OCI-LY1 (cell line): Measurements from ENCODE around the gene ABTB2.

Source experiments
- H2AFZ ChIP-seq: fragments of 200-600 bp; sonication (generic), shearing (Covaris generic); 2 replicates; pipeline ENCODE4 v1.6.0; 2014; ENCODE audit warnings: antibody characterized with exemption, mild to moderate bottlenecking, low read length
- H3F3A ChIP-seq: fragments of 200-600 bp; sonication (generic), shearing (Covaris generic); 2 replicates; pipeline ENCODE4 v1.6.0; 2014; ENCODE audit warnings: mild to moderate bottlenecking, antibody characterized with exemption, low read length, moderate library complexity; ENCODE audit not compliant: insufficient read depth
- H3K27ac ChIP-seq: fragments of 200-600 bp; sonication (generic); 2 replicates; pipeline ENCODE4 v1.5.1; 2014; ENCODE audit warnings: low read length, mixed run types, mild to moderate bottlenecking, low read depth; ENCODE audit not compliant: poor library complexity, severe bottlenecking
- H3K27me3 ChIP-seq: fragments of 200-600 bp; sonication (generic); 2 replicates; pipeline ENCODE4 v1.6.0; 2014; ENCODE audit warnings: antibody characterized with exemption, mild to moderate bottlenecking, low read length, moderate library complexity; ENCODE audit not compliant: insufficient read depth
- H3K36me3 ChIP-seq: fragments of 200-600 bp; sonication (generic); 2 replicates; pipeline ENCODE4 v1.6.1; 2014; ENCODE audit warnings: mild to moderate bottlenecking, antibody characterized with exemption, low read length, moderate library complexity, mixed read lengths; ENCODE audit not compliant: insufficient read depth
- H3K4me1 ChIP-seq: fragments of 200-600 bp; sonication (generic); 2 replicates; pipeline ENCODE4 v1.5.1; 2014; ENCODE audit warnings: mild to moderate bottlenecking, low read length, moderate library complexity; ENCODE audit not compliant: insufficient read depth, severe bottlenecking
- H3K4me2 ChIP-seq: fragments of 200-600 bp; sonication (generic), shearing (Covaris generic); 2 replicates; pipeline ENCODE4 v1.6.1; 2014; ENCODE audit warnings: low read length
- H3K4me3 ChIP-seq: fragments of 200-600 bp; sonication (generic); 2 replicates; pipeline ENCODE4 v1.5.1; 2014; ENCODE audit warnings: low read length, low read depth, mild to moderate bottlenecking, mixed read lengths; ENCODE audit not compliant: poor library complexity, severe bottlenecking
- H3K79me2 ChIP-seq: fragments of 200-600 bp; shearing (Covaris generic); 2 replicates; pipeline ENCODE4 v1.6.1; 2016; ENCODE audit warnings: mixed run types, low read length, mixed read lengths; ENCODE audit not compliant: insufficient read depth
- H3K9ac ChIP-seq: fragments of 200-600 bp; sonication (generic), shearing (Covaris generic); 2 replicates; pipeline ENCODE4 v1.6.1; 2014; ENCODE audit warnings: mild to moderate bottlenecking, low read length, mixed read lengths
- H3K9me2 ChIP-seq: fragments of 200-600 bp; sonication (generic), shearing (Covaris generic); 2 replicates; pipeline ENCODE4 v1.6.1; 2014; ENCODE audit warnings: low read depth, mild to moderate bottlenecking, low read length, mixed read lengths
- H3K9me3 ChIP-seq: fragments of 200-600 bp; shearing (Covaris generic); 2 replicates; pipeline ENCODE4 v1.6.1; 2014; ENCODE audit warnings: low read length, mixed read lengths
- H4K20me1 ChIP-seq: fragments of 200-600 bp; sonication (generic), shearing (Covaris generic); 2 replicates; pipeline ENCODE4 v1.6.0; 2016; ENCODE audit warnings: mild to moderate bottlenecking, low read length; ENCODE audit not compliant: insufficient read depth
- EZH2 ChIP-seq: fragments of 200-600 bp; sonication (generic), shearing (Covaris generic); IDR thresholded peaks from 2 replicates; pipeline ENCODE4 v1.8.0; 2017; ENCODE audit warnings: borderline replicate concordance, mixed run types, mild to moderate bottlenecking, antibody characterized with exemption, low read length, moderate library complexity, mixed read lengths
- TF ChIP-seq, protein P1 (sequence below): fragments of 200-600 bp; sonication (generic), shearing (Covaris generic); IDR thresholded peaks from 2 replicates; pipeline ENCODE4 v1.5.1; 2017; ENCODE audit warnings: mild to moderate bottlenecking, antibody characterized with exemption, low read length, moderate library complexity, mixed read lengths

Gene ABTB2

DNA sequence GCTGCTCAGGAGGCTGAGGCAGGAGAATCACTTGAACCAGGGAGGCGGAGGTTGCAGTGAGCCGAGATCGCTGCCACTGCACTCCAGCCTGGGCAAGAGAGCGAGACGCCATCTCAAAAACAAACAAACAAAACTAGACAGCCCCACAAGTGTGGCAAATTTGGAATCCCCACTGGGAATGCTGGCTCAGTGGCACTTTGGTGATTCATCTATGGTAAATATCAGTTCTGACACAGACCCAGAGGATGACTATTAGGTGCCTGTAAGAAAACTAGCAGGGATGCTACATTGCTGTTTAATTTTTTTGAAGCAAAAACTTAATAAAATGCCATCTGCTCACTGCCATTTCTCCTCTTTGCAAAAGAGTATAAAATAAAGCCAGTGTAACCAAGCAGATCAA, 144.4 kb downstream of the ABTB2 start:
- Histone ChIP-seq H3F3A (no peaks in the 10 kb centered on the region), H3K9ac (no peak overlapping the region), H3K4me3 (no peak overlapping the region), H3K27ac (no peak overlapping the region), H3K36me3 (no peaks in the 10 kb centered on the region), H4K20me1 (no peaks in the 10 kb centered on the region), H3K4me1 (no peaks in the 10 kb centered on the region), H3K9me3 (no peaks in the 10 kb centered on the region), H2AFZ (no peak overlapping the region), H3K27me3 (no peaks in the 10 kb centered on the region), H3K4me2 (no peak overlapping the region), H3K9me2 (no peaks in the 10 kb centered on the region), H3K79me2 (no peaks in the 10 kb centered on the region)
- no peak for TF ChIP-seq EZH2
- TF ChIP-seq, protein P1, sequence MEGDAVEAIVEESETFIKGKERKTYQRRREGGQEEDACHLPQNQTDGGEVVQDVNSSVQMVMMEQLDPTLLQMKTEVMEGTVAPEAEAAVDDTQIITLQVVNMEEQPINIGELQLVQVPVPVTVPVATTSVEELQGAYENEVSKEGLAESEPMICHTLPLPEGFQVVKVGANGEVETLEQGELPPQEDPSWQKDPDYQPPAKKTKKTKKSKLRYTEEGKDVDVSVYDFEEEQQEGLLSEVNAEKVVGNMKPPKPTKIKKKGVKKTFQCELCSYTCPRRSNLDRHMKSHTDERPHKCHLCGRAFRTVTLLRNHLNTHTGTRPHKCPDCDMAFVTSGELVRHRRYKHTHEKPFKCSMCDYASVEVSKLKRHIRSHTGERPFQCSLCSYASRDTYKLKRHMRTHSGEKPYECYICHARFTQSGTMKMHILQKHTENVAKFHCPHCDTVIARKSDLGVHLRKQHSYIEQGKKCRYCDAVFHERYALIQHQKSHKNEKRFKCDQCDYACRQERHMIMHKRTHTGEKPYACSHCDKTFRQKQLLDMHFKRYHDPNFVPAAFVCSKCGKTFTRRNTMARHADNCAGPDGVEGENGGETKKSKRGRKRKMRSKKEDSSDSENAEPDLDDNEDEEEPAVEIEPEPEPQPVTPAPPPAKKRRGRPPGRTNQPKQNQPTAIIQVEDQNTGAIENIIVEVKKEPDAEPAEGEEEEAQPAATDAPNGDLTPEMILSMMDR = no peak

DNA sequence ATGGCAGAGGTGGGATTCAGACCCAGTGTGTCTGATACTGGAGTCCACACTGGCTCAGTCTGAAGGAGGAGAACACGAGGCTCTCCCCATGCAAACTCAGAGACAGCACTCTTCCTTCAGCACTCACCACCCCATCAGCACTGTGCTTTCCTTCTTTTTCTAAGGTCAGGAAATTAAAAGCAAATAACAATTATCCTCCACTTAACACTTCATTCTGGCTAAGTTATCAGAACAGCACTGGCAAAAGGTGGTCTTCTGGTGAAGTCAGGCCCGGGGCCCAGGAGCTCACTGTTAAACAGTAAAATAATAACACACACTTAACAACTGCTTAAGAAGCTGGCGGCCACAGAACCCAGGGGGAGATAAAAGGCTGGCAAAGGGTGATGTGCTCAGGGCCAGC, 145.2 kb downstream of the ABTB2 start:
- H3K4me2 ChIP-seq = no peak overlapping the region
- H3K9ac ChIP-seq = no peak overlapping the region
- H3K79me2 ChIP-seq = no peaks in the 10 kb centered on the region
- no peaks in the 10 kb centered on the region for H3K4me1 ChIP-seq
- no peaks in the 10 kb centered on the region for H3K9me2 ChIP-seq
- no peaks in the 10 kb centered on the region for H3K27me3 ChIP-seq
- no peak overlapping the region for H3K27ac ChIP-seq
- no peaks in the 10 kb centered on the region for H3K36me3 ChIP-seq
- no peak overlapping the region for H3K4me3 ChIP-seq
- no peaks in the 10 kb centered on the region for H3F3A ChIP-seq
- H4K20me1 ChIP-seq = no peaks in the 10 kb centered on the region
- no peak for TF ChIP-seq EZH2
- TF ChIP-seq, protein P1 = no peak
- H3K9me3 ChIP-seq = no peaks in the 10 kb centered on the region
- no peak overlapping the region for H2AFZ ChIP-seq

DNA sequence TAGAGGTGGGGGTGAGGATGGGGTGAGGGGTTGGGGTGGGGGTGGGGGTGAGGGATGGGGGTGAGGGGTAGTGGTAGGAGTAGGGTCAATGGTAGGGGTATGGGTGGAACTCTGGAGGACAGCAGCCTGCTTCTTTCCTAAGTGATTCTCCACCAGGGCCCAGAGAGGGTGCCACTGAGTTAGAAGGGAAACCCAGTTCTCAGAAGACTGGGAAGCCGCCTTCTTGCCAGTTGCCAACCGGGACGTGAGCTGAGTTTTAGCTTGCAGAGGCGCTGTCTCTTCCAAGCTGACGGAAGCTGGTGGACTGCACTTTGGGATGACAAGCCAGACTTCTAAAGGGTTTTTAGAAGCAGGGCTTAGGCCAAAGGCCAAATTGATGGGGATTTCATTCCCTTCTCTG, 148.0 kb downstream of the ABTB2 start:
- Histone ChIP-seq H3K4me3 (no peak overlapping the region), H3K79me2 (no peaks in the 10 kb centered on the region), H2AFZ (no peak overlapping the region), H3K9me3 (no peaks in the 10 kb centered on the region), H3K27me3 (no peaks in the 10 kb centered on the region), H3K4me2 (no peak overlapping the region), H3F3A (no peaks in the 10 kb centered on the region), H3K36me3 (no peaks in the 10 kb centered on the region), H3K9ac (no peak overlapping the region), H3K4me1 (no peaks in the 10 kb centered on the region), H3K9me2 (no peaks in the 10 kb centered on the region), H4K20me1 (no peaks in the 10 kb centered on the region), H3K27ac (no peak overlapping the region)
- TF ChIP-seq EZH2 = no peak
- TF ChIP-seq, protein P1 = no peak
